ENCODE data around the gene SMG5.

GRCh38 chr1:156232201-156232894, 50.3 kb downstream of the SMG5 start:
- TF ChIP-seq, protein P1, sequence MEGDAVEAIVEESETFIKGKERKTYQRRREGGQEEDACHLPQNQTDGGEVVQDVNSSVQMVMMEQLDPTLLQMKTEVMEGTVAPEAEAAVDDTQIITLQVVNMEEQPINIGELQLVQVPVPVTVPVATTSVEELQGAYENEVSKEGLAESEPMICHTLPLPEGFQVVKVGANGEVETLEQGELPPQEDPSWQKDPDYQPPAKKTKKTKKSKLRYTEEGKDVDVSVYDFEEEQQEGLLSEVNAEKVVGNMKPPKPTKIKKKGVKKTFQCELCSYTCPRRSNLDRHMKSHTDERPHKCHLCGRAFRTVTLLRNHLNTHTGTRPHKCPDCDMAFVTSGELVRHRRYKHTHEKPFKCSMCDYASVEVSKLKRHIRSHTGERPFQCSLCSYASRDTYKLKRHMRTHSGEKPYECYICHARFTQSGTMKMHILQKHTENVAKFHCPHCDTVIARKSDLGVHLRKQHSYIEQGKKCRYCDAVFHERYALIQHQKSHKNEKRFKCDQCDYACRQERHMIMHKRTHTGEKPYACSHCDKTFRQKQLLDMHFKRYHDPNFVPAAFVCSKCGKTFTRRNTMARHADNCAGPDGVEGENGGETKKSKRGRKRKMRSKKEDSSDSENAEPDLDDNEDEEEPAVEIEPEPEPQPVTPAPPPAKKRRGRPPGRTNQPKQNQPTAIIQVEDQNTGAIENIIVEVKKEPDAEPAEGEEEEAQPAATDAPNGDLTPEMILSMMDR (IDR thresholded peaks at IDR 0.05), result no peak
- TF ChIP-seq EZH2 (IDR thresholded peaks at IDR 0.05) (no peak), EZH2phosphoT487 (IDR thresholded peaks at IDR 0.05) (no peak)

Measured in neural progenitor cell (in vitro differentiated cells).